GM18519 (cell line): ENCODE data around the gene PITPNB.

Experiments
- ATAC-seq: cut with Tn5 transposase; IDR thresholded peaks from one replicate; pipeline ENCODE4 v1.9.1; 2021; ENCODE audit warnings: mild to moderate bottlenecking, moderate library complexity; ENCODE audit not compliant: unreplicated experiment, low FRiP score

The PITPNB gene

GRCh38 chr22:27881421-27881820, 37.6 kb downstream of the PITPNB start:
- ATAC-seq, result no peak

- no peak for ATAC-seq
Observed at GRCh38 chr22:27880778-27881394, 38.2 kb downstream of the PITPNB start.

- ATAC-seq, result no peak
Observed at GRCh38 chr22:27879923-27880322, 39.1 kb downstream of the PITPNB start.

- ATAC-seq, result no peak
Observed at GRCh38 chr22:27878541-27878940, 40.5 kb downstream of the PITPNB start.

GRCh38 chr22:27877501-27877900, 41.6 kb downstream of the PITPNB start:
- ATAC-seq, result no peak

GRCh38 chr22:27876684-27877083, 42.4 kb downstream of the PITPNB start:
- ATAC-seq, result no peak

GRCh38 chr22:27875951-27876350, 43.1 kb downstream of the PITPNB start:
- no peak for ATAC-seq

- ATAC-seq, result no peak
Observed at GRCh38 chr22:27874764-27875163, 44.3 kb downstream of the PITPNB start.

GRCh38 chr22:27874185-27874584, 44.9 kb downstream of the PITPNB start:
- no peak for ATAC-seq

- no peak for ATAC-seq
Observed at GRCh38 chr22:27873472-27873871, 45.6 kb downstream of the PITPNB start.

- ATAC-seq, result no peak
Observed at GRCh38 chr22:27872488-27872887, 46.6 kb downstream of the PITPNB start.

- no peak for ATAC-seq
Observed at GRCh38 chr22:27871306-27872014, 47.6 kb downstream of the PITPNB start.

GRCh38 chr22:27870234-27871191, 48.5 kb downstream of the PITPNB start:
- no peak for ATAC-seq

- no peak for ATAC-seq
Observed at GRCh38 chr22:27868732-27869282, 50.2 kb downstream of the PITPNB start.

GRCh38 chr22:27867953-27868731, 50.9 kb downstream of the PITPNB start:
- no peak for ATAC-seq

GRCh38 chr22:27867085-27867952, 51.7 kb downstream of the PITPNB start:
- ATAC-seq, result no peak

- ATAC-seq, result no peak
Observed at GRCh38 chr22:27866135-27867084, 52.6 kb downstream of the PITPNB start.

GRCh38 chr22:27865496-27865895, 53.6 kb downstream of the PITPNB start:
- ATAC-seq, result no peak
